GM10248 (cell line): ENCODE results near the gene EHBP1.
"Not testable (repeated sequence)": the region's sequence is repeated elsewhere in the genome, so short reads cannot be mapped to it uniquely, and the experiment has no call there.

Source experiments
- CTCF ChIA-PET: fragments of 300-600 bp; sonication (Branson Sonifier 250); formaldehyde crosslinking; extraction: SDS; loops from one replicate; lab custom pipeline; 2021; ENCODE audit warnings: antibody characterized with exemption; lab: Yijun Ruan, JAX
- POLR2A ChIA-PET: fragments of 350-650 bp; sonication (Branson Sonifier 250); formaldehyde crosslinking; extraction: SDS; loops from one replicate; lab custom pipeline; 2020; ENCODE audit warnings: antibody characterized with exemption; lab: Yijun Ruan, JAX
- DNase-seq: peaks from one replicate; pipeline ENCODE4 v3.0.0; 2012; ENCODE audit errors: extremely low spot score
- CTCF ChIP-seq: IDR thresholded peaks from 2 replicates; pipeline ENCODE4 v1.5.1; 2012; ENCODE audit warnings: mild to moderate bottlenecking, low read depth; ENCODE audit errors: extremely low read depth, missing control alignments, control extremely low read depth

EHBP1 gene

DNA sequence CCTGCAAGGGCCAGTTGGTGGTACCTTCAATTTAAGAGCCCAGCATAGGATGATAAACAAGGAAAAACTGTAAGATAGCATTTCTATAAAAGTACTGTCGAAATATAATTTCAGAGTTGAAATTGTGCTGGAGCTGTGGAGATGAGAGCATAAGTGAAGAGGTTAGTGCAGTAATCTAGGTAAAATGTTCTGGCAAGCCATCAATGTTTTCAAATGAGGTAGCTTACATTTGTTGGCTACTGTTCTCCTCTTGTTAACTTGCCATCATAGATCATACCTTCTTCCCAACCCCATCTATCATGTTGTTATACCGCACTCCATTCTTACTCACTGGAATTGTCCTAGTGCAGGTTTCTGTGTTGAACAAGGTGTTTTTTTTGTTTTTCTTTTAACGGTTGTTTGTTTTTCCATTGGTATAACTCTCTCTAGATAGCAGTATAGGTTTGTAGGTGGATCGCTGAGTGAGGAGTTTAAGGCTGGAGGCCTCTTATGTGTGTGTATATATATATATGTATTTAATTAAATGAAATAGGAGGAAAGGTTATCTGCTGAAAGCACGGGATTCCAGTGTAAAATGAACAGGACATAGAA is 40.5 kb downstream of the EHBP1 start:
- POLR2A ChIA-PET = no interaction called here
- no peak for DNase-seq
- CTCF ChIA-PET = interaction anchor here (1.1 to 1.5 kb wide), 4 partner anchors 14 to 289 kb away, joined by 3 to 5 read pairs (median 4); no protein-coding TSS in a partner anchor
- no peak for TF ChIP-seq CTCF

GRCh38 chr2:62747169-62747568 is 41.7 kb downstream of the EHBP1 start:
- no peak for TF ChIP-seq CTCF
- no peak for DNase-seq
- ChIA-PET CTCF (interaction anchor here (1.5 kb wide), 1 partner anchor 21 kb away, joined by 3 read pairs; no protein-coding TSS in a partner anchor), POLR2A (no interaction called here)

GRCh38 chr2:62747876-62748275 is 42.4 kb downstream of the EHBP1 start:
- CTCF ChIA-PET = no interaction called here
- POLR2A ChIA-PET = no interaction called here
- no peak for TF ChIP-seq CTCF
- DNase-seq = no peak

- POLR2A ChIA-PET, CTCF ChIA-PET, DNase-seq: not testable (repeated sequence)
Observed at GRCh38 chr2:62749111-62749510, 43.6 kb downstream of the EHBP1 start.

GRCh38 chr2:62757029-62757428 is 51.5 kb downstream of the EHBP1 start:
- no peak for TF ChIP-seq CTCF
- DNase-seq = no peak
- ChIA-PET CTCF (interaction anchor here (0.8 to 2.9 kb wide), 3 partner anchors 12 to 17 kb away, joined by 3 to 15 read pairs (median 4); no protein-coding TSS in a partner anchor), POLR2A (interaction anchor here (0.6 kb wide), 2 partner anchors 222 to 1584 kb away, joined by 3 to 6 read pairs; no protein-coding TSS in a partner anchor)

- DNase-seq = no peak
- ChIA-PET CTCF (interaction anchor here (1.1 to 1.6 kb wide), 3 partner anchors 14 to 302 kb away, joined by 5 read pairs; no protein-coding TSS in a partner anchor), POLR2A (no interaction called here)
- TF ChIP-seq CTCF = no peak
Observed at GRCh38 chr2:62760026-62760425, 54.5 kb downstream of the EHBP1 start.

- POLR2A ChIA-PET = no interaction called here
- no peak for TF ChIP-seq CTCF
- DNase-seq = no peak
- CTCF ChIA-PET = interaction anchor here (1.1 to 1.6 kb wide), 3 partner anchors 14 to 303 kb away, joined by 5 read pairs; no protein-coding TSS in a partner anchor
Observed at GRCh38 chr2:62760555-62760954, 55.0 kb downstream of the EHBP1 start.
